CD4-positive, alpha-beta T cell treated with Interleukin-17A for 1 hour (primary cell): Measurements from ENCODE around the gene NBL1.

ENCODE experiments used
- DNase-seq: peaks from one replicate; pipeline ENCODE4 v3.0.0-alpha.2; 2020

NBL1 gene

DNA sequence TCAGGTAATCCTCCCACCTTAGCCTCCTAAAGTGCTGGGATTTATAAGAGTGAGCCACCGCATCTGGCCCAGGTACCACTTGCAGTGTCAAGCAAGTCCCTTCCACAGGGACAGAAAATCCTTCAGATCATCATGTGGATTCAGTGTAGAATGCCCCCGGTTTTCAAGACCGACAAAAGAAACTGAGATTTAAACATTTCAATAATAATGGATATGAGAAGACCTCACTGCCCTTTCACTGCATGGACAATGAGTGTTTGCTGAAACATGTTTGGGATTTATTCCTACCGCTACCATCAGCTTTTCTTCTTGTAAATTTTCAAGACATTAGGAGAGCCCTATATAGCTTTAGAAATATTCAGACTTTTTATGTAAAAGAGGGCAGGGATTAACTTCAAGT lies 62.0 kb downstream of the NBL1 start:
- no peak for DNase-seq
